Ovary (tissue), 9 donors: ENCODE results near the gene GLI3. TPM values are rescaled to one million over a fixed set of nuclear protein-coding genes. Genes with fewer than 3 reads are reported as not detected.

ENCODE experiments used
- DNase-seq, 5 donors: peaks; one replicate each; pipeline ENCODE4 v3.0.0-alpha.2; 2019 to 2020
- H3K27ac ChIP-seq, 2 donors: fragments of 200-600 bp; one replicate each; pipeline versions ENCODE4 v1.5.1 to v1.8.0; 2019 to 2022
- H3K27me3 ChIP-seq: fragments of 200-600 bp; one replicate; pipeline ENCODE4 v1.8.0; 2022
- H3K36me3 ChIP-seq: fragments of 200-600 bp; sonication (generic); one replicate; pipeline ENCODE4 v1.5.1; 2019
- H3K4me1 ChIP-seq: one replicate; pipeline ENCODE4 v1.8.1; 2013; ENCODE audit warnings: mild to moderate bottlenecking, moderate library complexity; ENCODE audit not compliant: insufficient read depth
- H3K4me3 ChIP-seq: fragments of 200-600 bp; sonication (generic); one replicate; pipeline ENCODE4 v1.5.1; 2017
- H3K9me3 ChIP-seq, 2 donors: fragments of 200-600 bp in 1 of 2; sonication (generic) in 1 of 2; one replicate each; pipeline versions ENCODE4 v1.5.1 to v1.8.1; 2013 to 2019; ENCODE audit warnings: mild to moderate bottlenecking in 1 of 2, moderate library complexity in 1 of 2
- EP300 ChIP-seq: sonication (generic); formaldehyde crosslinking; IDR thresholded peaks from one replicate; pipeline ENCODE4 v1.6.1; 2017; ENCODE audit warnings: antibody characterized with exemption
- POLR2A ChIP-seq: fragments of 450-650 bp; IDR thresholded peaks from one replicate; pipeline ENCODE4 v1.6.1; 2017; ENCODE audit warnings: antibody characterized with exemption, mild to moderate bottlenecking, moderate library complexity
- WGBS, 3 donors: extraction: QIAGEN DNeasy Blood & Tissue Kit in 1 of 3; methylation state at CpG; one replicate each; pipeline versions ENCODE4 v1.1.5 to v1.1.7; 2013 to 2017; 5-methylcytosine and 5-hydroxymethylcytosine counted together
- intact Hi-C, 4 donors: fragments of 100-400 bp; cut with DNase I; formaldehyde crosslinking; loops; one replicate each; pipeline versions ENCODE4 v1.11.0 to v1.15.1; 2022 to 2023
- polyA plus RNA-seq, 2 donors: library from polyadenylated mRNA; stranded (reverse); fragments of 200-250 nt in 1 of 2; fragments of 350-450 nt in 1 of 2; fragmentation: Illumina TruSeq in 1 of 2; extraction: RNeasy Lipid Tissue Mini Kit (QIAGEN cat#74804) in 1 of 2; gene quantifications; one replicate each; pipeline ENCODE4 v1.2.3, GENCODE V29; 2013 to 2014
- total RNA-seq, 7 donors: library from RNA; depleted of rRNA in 2 of 7; stranded (reverse); fragments of >200 nt in 2 of 7; fragmentation: NEBNext Ultra II Directional in 3 of 7; extraction: Animal tissue kit (Norgen Biotek cat#: 25700) in 3 of 7; gene quantifications; one replicate each; pipeline versions ENCODE4 v1.1.0 to v1.2.4, GENCODE V29; 2016 to 2023
- TF ChIP-seq, protein P1 (sequence below), 3 donors: fragments of 450-650 bp in 2 of 3; fragments of 200-600 bp in 1 of 3; IDR thresholded peaks; one replicate each; pipeline versions ENCODE4 v1.5.1 to v1.8.0; 2016 to 2022; ENCODE audit warnings: antibody characterized with exemption in 3 of 3, mild to moderate bottlenecking in 1 of 3
- donor health status: DM: no; HTN: no; CAD: no; lungs with moderate emphysema.
- donor health status: DM: no; HTN: no; CAD: no.
- donor health status: Bipolar disorder and iron deficiency.
- donor health status: DM: yes; HTN: yes; CAD: no.
- donor health status: DM: no; HTN: no; CAD: no.
- donor health status: DM: yes; HTN: yes; CAD: no.

Gene GLI3
- total and polyA plus RNA-seq, 9 donors: 9.5 to 67.1 (median 50.5) TPM

DNA sequence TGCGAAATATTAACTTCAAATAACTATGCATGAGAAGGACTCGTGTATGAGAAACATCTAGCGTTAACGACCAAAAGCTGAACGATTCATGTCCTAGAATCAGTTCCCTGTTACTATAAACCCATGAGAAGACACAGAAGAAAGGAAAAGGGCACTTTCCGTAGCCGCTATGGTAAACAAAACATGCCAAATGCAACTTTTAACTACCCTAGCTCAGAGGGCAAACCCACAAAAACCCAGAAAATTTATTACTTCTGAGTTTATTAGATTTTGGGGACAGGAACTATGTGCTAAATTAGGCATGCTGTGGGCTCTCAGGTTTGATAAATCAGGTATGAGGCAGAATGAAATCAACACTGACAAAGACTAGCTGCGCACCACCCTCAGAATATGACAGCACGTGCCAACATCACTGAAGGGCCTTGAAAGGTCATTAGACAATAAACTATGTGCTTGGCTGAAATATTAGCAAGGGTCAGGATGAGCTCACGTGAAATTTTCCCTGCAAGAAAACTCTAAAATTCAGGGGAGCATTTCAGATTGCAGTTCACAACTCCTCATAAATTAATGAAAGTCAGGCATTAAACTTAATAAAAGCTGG lies 102.6 kb downstream of the GLI3 start:
- Histone ChIP-seq H3K4me3 (no peak overlapping the region), H3K9me3 (no peaks in the 10 kb centered on the region), H3K27ac (no peak overlapping the region), H3K27me3 (no peaks in the 10 kb centered on the region), H3K36me3 (no peaks in the 10 kb centered on the region), H3K4me1 (peaks cover 5% of the 10 kb centered on the region)
- intact Hi-C loops: no loop called here
- no peak for TF ChIP-seq POLR2A
- TF ChIP-seq, protein P1, sequence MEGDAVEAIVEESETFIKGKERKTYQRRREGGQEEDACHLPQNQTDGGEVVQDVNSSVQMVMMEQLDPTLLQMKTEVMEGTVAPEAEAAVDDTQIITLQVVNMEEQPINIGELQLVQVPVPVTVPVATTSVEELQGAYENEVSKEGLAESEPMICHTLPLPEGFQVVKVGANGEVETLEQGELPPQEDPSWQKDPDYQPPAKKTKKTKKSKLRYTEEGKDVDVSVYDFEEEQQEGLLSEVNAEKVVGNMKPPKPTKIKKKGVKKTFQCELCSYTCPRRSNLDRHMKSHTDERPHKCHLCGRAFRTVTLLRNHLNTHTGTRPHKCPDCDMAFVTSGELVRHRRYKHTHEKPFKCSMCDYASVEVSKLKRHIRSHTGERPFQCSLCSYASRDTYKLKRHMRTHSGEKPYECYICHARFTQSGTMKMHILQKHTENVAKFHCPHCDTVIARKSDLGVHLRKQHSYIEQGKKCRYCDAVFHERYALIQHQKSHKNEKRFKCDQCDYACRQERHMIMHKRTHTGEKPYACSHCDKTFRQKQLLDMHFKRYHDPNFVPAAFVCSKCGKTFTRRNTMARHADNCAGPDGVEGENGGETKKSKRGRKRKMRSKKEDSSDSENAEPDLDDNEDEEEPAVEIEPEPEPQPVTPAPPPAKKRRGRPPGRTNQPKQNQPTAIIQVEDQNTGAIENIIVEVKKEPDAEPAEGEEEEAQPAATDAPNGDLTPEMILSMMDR (IDR thresholded peaks at IDR 0.05): no peak
- no peak for TF ChIP-seq EP300
- WGBS, 3 donors: 83 to 86% (median 85%) methylated on average over 10 of the region's 10 CpGs
- DNase-seq: no peak

DNA sequence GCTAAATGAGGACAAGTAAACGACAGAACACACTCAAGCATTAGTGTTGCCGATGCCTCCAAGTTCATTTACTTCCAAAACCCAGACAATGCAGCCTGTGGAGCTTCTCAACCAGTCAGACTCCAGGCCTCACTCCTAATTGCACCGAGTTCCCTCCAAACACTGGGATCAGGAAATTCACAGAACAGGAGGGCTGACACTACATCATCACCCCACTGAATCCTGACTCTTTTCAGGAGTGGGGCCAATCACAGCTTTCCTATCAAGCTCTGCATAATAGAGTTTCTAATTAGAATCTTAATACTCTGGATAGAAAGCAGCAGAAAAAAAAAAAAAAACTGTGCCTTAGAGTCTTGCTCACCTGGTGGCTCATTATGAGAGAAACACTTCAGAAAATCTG lies 103.7 kb downstream of the GLI3 start:
- H3K27ac ChIP-seq: no peak overlapping the region
- WGBS, 3 donors: 4 to 14% (median 12%) methylated on average over 3 of the region's 3 CpGs
- intact Hi-C loops: no loop called here

DNA sequence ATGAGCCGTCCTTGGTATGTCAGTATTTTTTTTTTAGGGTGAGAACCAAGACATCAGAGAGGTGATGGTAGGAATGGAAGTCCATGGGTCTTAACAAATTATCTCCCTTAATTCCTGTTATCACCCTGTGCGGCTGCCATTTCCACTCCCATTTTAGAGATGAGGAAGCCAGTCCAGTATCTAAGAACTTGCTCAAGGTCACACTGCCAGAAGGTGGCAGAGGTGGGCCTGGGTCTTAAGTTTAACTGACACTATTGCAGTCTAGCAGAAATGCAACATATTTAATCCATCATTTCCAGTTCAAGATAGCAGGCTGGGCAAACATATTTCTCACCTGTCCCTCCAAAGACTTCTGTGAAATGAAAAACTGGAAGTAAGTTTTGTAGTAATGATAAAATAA lies 108.3 kb downstream of the GLI3 start:
- TF ChIP-seq EP300 (no peak), POLR2A (no peak)
- TF ChIP-seq, protein P1 (IDR thresholded peaks at IDR 0.05): no peak
- DNase-seq: no peak
- 78 to 91% (median 89%) methylated on average over 2 of the region's 2 CpGs for WGBS, 3 donors

More for the DNA sequence above, 103.7 kb downstream of the GLI3 start:
- Histone ChIP-seq H3K4me1 (peaks cover under 1% of the 10 kb centered on the region), H3K4me3 (no peak overlapping the region), H3K9me3 (no peaks in the 10 kb centered on the region), H3K27me3 (no peaks in the 10 kb centered on the region), H3K36me3 (no peaks in the 10 kb centered on the region)
- TF ChIP-seq, protein P1 (IDR thresholded peaks at IDR 0.05): no peak
- TF ChIP-seq EP300 (no peak), POLR2A (no peak)
- no peak for DNase-seq

DNA sequence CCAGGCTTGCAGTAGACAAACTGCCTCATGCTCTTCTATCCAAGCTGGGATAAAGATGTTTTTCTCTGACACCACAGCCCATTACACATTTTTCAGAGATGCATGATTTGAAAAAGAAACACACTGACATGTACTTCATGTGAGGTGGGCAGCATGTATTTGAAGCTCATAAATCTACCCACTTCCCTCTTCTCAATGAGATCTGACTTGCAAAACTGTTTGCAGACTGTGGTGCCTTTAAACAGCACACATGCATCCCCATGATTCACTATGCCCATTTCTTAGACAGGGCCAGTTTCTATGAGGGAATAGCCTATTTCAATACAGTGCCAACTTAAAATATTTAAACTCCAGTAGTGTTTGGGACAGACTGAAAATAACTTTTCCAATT lies 109.8 kb downstream of the GLI3 start:
- no peak for TF ChIP-seq EP300
- TF ChIP-seq POLR2A: no peak
- TF ChIP-seq, protein P1 (IDR thresholded peaks at IDR 0.05): no peak
- Histone ChIP-seq H3K4me3 (no peak overlapping the region), H3K27ac (no peak overlapping the region), H3K9me3 (no peaks in the 10 kb centered on the region), H3K27me3 (no peaks in the 10 kb centered on the region), H3K4me1 (no peaks in the 10 kb centered on the region), H3K36me3 (no peaks in the 10 kb centered on the region)
- intact Hi-C loops: no loop called here
- no peak for DNase-seq

More for the DNA sequence above, 108.3 kb downstream of the GLI3 start:
- no peaks in the 10 kb centered on the region for H3K36me3 ChIP-seq
- intact Hi-C loops: no loop called here
- H3K4me3 ChIP-seq: no peak overlapping the region
- H3K27ac ChIP-seq: no peak overlapping the region
- H3K9me3 ChIP-seq: no peaks in the 10 kb centered on the region
- no peaks in the 10 kb centered on the region for H3K27me3 ChIP-seq
- H3K4me1 ChIP-seq: no peaks in the 10 kb centered on the region
